GM12864 (cell line): ENCODE measurements around the gene HBQ1.
"Not testable (repeated sequence)": the region's sequence is repeated elsewhere in the genome, so short reads cannot be mapped to it uniquely, and the experiment has no call there.

ENCODE experiments used
- DNase-seq: peaks from one replicate; pipeline ENCODE4 v3.0.0-alpha.2; 2011; ENCODE audit warnings: low read depth
- H3K4me3 ChIP-seq: 2 replicates; pipeline ENCODE4 v1.5.1; 2011; ENCODE audit warnings: mild to moderate bottlenecking, low read depth, low read length, control low read depth
- CTCF ChIP-seq: IDR thresholded peaks from 2 replicates; pipeline ENCODE4 v1.5.1; 2011; ENCODE audit warnings: low read depth, mild to moderate bottlenecking, moderate library complexity, low read length, control low read depth, inconsistent platforms; ENCODE audit errors: missing control alignments

Gene HBQ1

GRCh38 chr16:193441-193840 lies 13.2 kb downstream of the HBQ1 start:
- TF ChIP-seq CTCF, result no peak
- no peak overlapping the region for H3K4me3 ChIP-seq
- DNase-seq, result no peak

DNA sequence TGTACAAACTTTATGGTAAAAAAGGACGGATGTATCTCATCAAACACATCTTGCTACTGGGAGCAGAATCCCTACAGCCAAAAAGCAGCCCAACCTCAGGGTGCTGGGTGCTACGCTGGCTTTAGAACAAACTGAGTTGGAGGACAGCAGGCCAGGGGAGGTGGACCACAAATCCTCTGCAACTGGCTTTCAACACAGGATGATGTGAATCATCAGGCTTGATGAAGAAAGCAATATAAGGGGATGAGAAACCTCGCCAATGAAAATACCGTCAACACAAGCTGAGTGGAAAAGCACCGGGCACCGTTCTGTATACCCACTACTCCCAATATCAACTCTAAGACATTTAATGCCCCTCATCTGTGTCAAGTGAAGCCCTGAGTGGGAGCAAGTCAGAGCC lies 14.3 kb downstream of the HBQ1 start:
- no peak for TF ChIP-seq CTCF
- no peak overlapping the region for H3K4me3 ChIP-seq
- no peak for DNase-seq

DNA sequence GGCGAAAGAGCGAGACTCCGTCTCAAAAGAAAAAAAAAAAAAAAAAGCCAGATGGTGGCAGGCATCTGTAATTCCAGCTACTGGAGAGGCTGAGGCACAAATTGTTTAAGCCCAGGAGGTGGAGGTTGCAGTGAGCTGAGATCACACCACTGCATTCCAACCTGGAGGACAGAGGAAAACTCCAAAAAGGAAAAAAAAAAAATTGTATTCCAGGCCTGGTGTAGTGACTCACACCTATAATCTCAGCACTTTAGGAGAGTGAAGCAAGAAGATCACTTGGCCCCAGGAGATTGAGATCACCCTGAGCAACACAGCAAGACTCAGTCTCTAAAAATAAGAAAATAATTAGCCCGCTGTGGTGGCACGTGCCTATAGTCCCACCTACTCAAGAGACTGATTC lies 20.1 kb downstream of the HBQ1 start:
- no peak overlapping the region for H3K4me3 ChIP-seq
- TF ChIP-seq CTCF, result no peak
- no peak for DNase-seq

DNA sequence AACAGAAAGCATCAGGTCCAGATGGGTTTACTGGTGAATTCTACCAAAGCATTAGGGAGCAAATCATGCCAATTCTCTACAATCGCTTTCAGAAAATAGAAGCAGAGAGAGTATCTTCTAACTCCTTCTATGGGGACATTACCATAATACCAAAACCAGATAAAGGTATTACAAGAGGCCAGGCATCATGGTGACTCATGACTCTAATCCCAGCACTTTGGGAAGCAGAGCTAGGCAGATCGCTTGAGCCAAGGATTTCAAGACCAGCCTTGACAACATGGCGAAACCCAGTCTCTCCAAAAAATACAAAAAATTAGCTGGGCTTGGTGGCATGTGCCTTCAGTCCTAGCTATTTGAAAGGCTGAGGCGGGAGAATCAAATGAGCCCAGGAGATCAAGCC lies 23.0 kb downstream of the HBQ1 start:
- DNase-seq, result no peak
- TF ChIP-seq CTCF, result no peak
- no peak overlapping the region for H3K4me3 ChIP-seq

GRCh38 chr16:204046-204445 lies 23.8 kb downstream of the HBQ1 start:
- DNase-seq, H3K4me3 ChIP-seq: not testable (repeated sequence)

DNA sequence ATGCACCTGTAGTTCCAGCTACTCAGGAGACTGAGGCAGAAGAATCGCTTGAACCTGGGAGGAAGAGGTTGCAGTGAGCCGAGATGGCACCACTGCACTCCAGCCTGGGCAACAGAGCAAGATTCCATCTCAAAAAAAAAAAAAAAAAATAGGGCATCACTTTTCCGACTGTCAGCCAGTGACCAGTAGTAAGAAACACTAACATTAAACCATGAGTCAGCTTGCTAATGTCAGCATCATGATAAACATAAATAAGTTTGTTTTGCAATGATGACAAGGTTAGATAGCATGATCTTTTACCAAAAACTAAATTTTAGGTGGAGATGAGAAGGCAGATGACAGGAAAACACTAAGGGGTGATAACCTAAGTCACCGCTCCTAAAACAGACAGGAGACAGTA lies 29.1 kb downstream of the HBQ1 start:
- not testable (repeated sequence) for DNase-seq, H3K4me3 ChIP-seq

DNA sequence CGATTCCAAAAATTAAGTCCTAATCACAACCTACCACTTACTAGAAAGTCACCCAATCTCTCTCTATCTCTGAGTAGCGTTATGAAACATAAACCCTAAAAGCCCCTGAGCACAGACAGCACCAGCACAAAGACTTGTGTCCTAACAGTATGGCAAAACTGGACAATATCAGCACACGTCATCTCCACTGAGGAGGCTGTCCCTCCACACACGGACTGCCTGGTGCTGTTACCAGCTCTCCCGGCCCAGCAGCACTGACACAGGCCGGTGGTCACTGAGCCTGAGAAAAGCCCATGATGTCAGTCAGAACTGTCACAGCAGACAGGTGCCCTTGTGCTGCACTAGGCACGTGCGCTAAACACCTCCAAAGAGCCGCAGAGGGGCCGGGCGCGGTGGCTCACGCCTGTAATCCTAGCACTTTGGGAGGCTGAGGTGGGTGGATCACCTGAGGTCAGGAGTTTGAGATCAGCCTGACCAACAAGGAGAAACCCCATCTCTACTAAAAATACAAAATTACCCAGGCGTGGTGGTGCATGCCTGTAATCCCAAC lies 31.4 kb downstream of the HBQ1 start:
- not testable (repeated sequence) for H3K4me3 ChIP-seq

DNA sequence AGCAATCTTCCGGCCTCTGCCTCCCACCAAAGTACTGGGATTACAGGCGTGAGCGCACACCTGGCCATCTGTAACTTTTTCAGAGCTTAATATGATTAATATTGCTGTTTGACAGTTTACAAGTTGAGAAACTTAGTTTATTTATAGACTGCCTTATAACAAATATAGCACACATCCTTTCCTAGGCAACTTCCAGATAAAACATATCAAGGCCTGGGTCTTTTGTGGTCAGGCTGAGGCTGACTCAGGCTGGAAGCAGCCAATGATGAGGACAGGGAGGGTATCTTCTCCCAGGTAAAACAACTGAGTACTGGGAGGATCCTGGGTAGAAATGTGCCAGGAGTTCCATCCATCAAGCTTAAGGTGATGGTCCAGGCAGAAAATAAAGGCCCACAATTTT lies 32.7 kb downstream of the HBQ1 start:
- H3K4me3 ChIP-seq, result no peak overlapping the region
- TF ChIP-seq CTCF, result no peak
- no peak for DNase-seq

More for the DNA sequence above, 31.4 kb downstream of the HBQ1 start:
- DNase-seq, result not testable (repeated sequence)

- TF ChIP-seq CTCF, result no peak
- H3K4me3 ChIP-seq, result no peak overlapping the region
- DNase-seq, result no peak
These were observed 39.8 kb downstream of the HBQ1 start for GRCh38 chr16:220021-220420.
